NCI-H345 treated with DMSO at 0.1 percent for 48 hours (cell line): ENCODE measurements around the gene BBS7.

ENCODE experiments used
- DNase-seq: peaks from one replicate; lab custom pipeline; 2025; ENCODE audit not compliant: unreplicated experiment; lab: John Stamatoyannopoulos, UW

BBS7 gene, protein sequence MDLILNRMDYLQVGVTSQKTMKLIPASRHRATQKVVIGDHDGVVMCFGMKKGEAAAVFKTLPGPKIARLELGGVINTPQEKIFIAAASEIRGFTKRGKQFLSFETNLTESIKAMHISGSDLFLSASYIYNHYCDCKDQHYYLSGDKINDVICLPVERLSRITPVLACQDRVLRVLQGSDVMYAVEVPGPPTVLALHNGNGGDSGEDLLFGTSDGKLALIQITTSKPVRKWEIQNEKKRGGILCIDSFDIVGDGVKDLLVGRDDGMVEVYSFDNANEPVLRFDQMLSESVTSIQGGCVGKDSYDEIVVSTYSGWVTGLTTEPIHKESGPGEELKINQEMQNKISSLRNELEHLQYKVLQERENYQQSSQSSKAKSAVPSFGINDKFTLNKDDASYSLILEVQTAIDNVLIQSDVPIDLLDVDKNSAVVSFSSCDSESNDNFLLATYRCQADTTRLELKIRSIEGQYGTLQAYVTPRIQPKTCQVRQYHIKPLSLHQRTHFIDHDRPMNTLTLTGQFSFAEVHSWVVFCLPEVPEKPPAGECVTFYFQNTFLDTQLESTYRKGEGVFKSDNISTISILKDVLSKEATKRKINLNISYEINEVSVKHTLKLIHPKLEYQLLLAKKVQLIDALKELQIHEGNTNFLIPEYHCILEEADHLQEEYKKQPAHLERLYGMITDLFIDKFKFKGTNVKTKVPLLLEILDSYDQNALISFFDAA

GRCh38 chr4:121869841-121870822 is at the start of gene BBS7:
BBS7 (minus strand) TSS chr4:121870474; CDS start chr4:121870313, 161 bp downstream.
- DNase-seq, result peak; percentile 85

DNA sequence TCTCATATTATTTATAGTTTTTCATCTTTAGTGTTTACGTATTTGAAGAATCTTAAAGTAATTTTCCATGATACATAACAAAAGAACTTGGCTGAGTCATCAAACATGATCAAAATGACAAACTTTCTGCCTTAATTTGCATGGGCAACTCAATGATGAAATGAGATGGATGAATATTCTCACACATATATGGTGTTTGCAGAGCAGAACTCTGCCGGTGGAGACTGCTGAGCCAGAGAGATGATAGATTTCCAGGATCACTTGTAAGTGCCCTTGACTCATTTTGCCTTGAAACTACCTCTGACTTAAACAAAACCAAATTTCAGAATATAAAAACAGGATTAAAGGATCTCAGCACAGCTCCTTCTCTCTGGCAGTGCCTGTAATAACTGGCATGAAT is 43.4 kb upstream of the BBS7 start:
- no peak for DNase-seq

DNA sequence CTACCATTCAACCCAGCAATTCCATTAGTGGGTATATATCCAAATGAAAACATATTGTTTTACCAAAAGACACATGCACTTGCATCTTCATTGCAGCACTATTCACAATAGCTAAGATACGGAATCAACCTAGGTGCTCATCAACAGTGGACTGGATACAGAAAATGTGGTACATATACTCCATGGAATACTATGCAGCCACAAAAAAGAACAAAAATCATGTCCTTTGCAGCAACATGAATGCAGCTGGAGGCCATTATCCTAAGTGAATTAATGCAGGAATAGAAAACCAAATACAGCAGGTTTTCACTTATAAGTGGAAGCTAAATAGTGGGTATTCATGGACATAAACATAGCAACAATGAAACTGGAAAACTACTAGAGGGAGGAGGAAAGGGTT is 38.1 kb upstream of the BBS7 start:
- DNase-seq, result no peak

DNA sequence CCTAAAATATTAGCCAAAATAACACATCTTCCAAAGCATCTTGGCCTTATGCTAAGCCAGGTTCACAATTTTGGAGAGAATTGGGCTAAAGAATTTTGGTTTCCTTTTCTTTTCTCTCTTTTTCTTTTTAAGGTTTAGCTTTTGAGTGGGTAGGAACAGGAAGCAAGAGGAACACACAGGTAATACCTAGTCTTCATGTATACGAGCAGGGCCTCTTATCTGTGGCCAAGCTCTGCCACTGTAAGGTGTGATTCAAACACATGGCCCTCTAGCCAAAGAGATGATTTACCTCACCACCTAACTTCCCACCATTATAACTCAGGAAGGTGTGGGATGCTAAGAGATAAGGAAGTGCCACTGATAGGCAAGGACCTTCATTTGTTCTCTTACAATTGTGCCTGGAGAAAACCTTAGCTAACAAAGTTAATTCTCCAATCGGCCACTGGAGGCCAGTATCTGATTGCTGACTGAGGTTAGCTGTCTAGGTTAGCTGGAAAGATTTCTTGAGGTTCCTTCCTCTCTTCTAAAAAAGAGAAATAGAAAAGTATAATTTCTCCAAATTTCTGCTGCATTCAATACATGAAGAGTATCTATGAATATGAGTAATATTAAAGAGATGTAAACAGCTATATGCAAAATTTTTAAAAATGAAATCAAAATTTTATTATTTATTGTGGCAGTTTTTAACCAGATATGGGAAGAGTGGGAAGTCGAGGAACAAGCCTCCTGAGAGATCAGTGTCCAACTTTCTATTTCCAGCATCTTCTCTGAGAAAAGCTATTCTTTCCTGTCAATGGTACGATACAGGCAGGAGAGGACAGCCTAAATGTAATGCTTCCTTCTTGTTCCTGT is 30.1 kb upstream of the BBS7 start:
- peak; percentile 10 for DNase-seq

- DNase-seq, result no peak
These were observed 27.9 kb upstream of the BBS7 start for GRCh38 chr4:121898150-121898549.

DNA sequence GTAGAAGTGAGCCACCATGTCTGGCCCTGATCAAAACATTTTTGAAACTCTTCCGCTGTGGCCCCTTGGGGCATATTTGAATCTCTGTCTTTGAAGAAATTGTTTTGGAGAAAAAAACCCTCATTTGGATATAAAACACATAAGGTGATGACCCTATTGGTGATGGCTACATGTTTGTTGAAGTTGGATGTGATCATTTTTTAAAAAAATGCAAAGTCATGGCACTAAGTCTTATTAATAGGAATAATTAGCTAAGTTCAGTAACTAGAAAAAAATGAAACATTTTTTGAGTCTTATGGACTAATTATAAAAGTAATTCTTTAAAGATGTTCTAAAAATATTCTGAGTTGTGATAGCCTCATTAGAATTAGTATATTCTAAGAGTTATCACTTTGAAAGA is 17.9 kb upstream of the BBS7 start:
- no peak for DNase-seq

DNA sequence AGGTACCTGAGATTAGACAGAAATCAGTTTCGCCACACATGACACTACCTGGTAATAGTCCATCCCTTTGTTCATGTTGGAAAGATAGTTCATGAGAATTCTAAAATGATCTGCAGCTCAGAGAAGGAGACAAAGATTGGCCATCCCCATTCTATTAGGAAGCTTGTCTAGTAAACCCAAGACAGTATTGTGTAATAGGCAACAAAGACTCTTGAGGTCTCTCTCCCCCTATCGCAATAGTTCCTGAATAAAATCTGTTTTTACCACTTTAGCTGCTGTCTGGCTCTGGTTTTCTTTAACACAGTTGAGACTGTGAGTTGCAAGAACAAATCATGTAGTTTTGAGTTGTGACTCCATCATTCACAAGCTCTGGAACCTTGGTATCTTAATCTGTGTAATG is 14.8 kb upstream of the BBS7 start:
- DNase-seq, result no peak

GRCh38 chr4:121881158-121881557 is 10.9 kb upstream of the BBS7 start:
- DNase-seq, result no peak

DNA sequence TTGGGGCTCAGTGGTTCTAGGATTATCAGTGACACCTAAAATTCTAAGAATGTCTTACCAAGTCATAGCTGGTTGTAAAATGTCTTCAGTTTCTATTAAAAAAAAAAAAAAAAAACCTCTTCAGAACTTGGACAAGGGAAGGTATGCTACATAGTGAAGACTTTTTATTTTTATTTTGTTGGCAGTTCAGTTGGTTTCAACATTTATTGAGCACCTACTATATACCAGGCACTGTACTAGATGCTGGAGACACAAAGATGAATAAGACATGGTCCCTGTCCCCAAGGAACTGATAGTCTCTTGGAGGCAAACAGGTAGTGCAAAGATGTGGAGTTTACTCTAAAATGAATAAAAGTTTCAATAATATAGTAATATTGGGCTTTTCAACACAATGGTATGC is 8.9 kb upstream of the BBS7 start:
- no peak for DNase-seq

DNA sequence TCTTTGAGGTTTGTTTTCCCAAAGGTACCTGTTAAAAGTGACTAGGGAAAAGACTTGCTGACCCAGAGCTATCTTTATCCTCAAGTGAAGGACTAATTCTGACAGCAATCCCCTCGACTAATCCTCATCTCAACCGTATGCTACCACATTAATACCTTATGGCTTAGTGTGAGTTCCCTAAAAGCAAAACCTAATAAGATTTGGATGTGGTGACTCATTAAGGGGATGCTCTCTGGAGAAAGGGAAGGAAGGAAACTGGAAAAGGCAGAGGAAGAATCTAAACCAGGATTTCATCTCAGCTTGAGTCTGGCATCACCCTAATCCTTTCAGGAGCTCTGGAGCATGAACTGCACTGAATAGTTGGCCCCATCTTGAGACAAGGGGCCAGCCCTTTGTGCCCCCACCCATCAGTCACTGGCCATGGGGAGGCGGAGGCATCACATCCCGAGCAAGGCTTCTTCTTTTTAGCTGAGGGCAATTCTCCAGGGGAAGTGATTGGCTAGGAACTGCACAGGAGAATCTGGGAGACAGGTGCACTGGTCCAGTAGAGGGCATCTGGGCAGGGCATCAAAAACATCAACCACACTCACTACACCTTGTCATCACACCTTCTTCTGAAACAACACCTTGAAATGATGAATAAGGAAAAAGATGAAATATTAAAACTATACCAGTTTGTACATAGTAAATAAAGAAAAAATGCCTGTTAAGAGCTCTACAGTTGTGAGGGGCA is 6.9 kb upstream of the BBS7 start:
- DNase-seq, result no peak

DNA sequence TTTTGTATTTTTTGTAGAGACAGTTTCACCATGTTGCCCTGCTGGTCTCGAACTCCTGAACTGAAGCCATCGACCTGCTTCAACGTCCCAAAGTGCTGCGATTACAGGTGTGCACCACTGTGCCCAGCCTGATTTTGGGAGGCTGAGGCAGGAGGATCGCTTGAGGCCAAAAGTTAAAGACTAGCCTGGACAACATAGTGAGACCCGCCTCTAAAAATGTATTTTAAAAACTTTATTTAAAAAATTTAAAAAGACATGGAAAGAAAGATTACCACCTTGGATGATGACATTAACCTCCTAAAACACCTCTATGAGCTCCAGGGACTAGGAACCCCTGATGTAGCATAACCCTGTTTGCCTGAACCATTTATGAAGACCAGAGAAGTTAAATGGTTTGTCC is 5.8 kb upstream of the BBS7 start:
- DNase-seq, result no peak

DNA sequence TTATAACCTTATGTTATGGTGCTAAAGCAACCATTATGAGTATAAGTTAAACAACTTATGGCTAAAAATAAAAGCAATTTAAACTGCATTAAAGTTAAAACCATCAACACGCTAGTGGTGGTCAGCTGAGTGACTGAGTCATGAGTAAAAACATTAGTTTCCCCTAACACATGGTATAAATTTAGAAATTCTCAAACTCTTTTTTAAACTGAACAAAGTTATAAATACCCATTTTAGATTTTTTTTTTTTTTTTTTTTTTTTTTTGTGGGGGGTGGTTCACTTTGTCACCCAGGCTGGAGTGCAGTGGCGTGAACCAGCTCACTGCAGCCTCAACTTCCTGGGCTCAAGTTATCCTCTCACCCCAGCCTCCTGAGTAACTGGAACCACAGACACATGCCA is 5.4 kb upstream of the BBS7 start:
- DNase-seq, result no peak

DNA sequence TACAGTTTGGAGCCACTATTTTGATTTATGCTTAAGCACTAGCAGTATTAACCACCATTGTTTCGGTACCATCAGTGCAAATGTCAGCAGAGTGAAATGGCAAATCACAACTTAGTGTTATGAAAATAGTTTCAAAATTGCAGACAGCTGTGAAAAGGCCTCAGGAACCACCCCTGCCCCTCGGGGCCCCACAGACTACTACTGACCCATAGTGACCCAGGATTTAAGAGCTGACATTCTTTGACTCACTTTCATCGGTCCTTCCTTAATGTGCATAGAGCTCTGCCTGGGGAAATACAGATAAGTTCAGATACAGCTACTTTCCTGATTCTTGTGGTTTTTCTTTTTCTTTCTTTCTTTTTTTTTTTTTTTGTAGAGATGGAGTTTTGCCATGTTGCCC is 3.3 kb upstream of the BBS7 start:
- no peak for DNase-seq

GRCh38 chr4:121863799-121864198 is 6.5 kb downstream of the BBS7 start:
- DNase-seq, result no peak

GRCh38 chr4:121861426-121861825 is 8.8 kb downstream of the BBS7 start:
- no peak for DNase-seq

DNA sequence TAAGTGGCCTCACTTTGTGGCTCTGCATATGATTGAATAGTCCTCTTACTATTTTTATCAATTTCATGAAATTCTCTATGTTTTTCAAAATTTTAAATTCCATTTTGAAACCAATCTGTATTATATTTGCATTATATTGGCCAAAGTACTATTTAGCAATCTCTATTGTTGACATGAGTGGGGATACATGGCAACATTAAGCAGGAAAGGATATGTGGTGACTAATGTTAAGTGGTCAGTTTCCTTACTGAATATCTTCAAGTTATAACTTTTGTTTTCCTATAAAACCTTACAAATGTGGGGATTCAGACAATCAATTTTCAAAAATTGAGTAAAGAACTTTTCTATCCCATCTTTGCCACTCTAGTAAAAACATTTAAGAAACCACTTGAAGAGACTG is 10.2 kb downstream of the BBS7 start:
- no peak for DNase-seq

GRCh38 chr4:121851354-121851753 is 18.9 kb downstream of the BBS7 start:
- DNase-seq, result no peak

- DNase-seq, result no peak
These were observed 23.6 kb downstream of the BBS7 start for GRCh38 chr4:121846662-121847061.

DNA sequence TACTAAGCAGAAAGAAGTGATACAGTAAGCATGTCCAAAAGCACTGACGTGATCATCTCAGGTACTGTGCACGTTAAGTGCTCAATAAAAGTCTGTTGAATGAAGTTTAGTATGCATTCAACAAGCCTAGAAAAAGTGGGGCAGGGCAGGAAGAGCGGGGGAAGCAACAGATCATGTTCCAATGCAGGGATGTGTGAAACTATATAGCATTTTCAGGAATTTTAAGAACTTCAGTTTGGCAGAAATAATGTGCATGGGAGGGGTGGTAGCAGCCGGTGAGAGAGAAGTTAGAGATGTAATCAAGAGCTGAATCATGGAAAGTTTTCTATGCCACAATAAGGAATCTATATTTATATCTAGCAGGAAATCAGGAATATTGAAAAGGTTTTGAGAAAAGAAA is 27.4 kb downstream of the BBS7 start:
- no peak for DNase-seq

DNA sequence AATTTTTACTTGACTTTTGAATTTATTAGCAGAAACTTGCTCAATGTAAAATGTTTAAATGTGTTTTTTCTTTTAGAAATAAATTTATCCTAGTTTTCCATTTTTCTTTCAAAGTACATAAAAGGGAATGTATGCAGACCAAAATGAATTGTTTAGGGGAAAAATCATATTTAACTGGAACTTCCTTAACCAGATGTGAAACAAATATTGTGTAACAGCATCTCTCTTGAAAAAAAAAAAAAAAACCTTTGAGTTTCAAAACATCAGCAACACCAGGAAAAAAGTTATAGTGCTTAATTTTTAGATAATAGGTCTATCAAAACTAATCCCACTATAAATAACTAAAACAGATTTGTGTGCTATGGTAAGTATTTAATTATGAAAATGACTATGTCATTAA is 32.1 kb downstream of the BBS7 start:
- DNase-seq, result no peak
